Stimulated activated CD4-positive, alpha-beta T cell treated with anti-CD3 and anti-CD28 coated beads, Interleukin-2, amount 100 ng/mL, for 24 hours (primary cell): ENCODE data around the gene IFIT3.
"Not testable (repeated sequence)": the region's sequence is repeated elsewhere in the genome, so short reads cannot be mapped to it uniquely, and the experiment has no call there.

Experiments
- DNase-seq, 2 donors: peaks; one replicate each; pipeline ENCODE4 v3.0.0-alpha.2; 2020

IFIT3 gene

DNA sequence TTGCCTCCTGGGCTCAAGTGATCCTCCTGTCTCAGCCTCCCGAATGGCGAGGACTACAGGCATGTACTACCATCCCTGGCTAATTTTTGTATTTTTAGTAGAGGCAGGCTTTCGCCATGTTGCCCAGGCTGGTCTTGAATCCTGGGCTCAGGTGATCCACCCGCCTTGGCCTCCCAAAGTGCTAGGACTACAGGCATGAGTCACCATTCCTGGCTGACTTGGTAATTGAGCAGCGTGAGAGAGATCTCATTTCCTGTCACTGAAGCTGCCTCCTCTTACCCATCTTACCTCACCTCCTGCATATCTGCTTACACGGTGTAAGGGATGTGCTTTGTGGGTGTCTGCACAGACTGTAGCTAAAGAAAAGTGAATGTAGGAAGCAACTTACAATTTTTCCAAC lies 9.7 kb downstream of the IFIT3 start:
- DNase-seq, result peak; percentile 35 to 37

- no peak for DNase-seq
Measured at GRCh38 chr10:89338713-89339112, 10.9 kb downstream of the IFIT3 start.

DNA sequence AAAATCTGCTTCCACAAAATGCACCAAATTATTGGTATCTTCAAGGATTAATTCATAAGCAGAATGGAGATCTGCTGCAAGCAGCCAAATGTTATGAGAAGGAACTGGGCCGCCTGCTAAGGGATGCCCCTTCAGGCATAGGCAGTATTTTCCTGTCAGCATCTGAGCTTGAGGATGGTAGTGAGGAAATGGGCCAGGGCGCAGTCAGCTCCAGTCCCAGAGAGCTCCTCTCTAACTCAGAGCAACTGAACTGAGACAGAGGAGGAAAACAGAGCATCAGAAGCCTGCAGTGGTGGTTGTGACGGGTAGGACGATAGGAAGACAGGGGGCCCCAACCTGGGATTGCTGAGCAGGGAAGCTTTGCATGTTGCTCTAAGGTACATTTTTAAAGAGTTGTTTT lies 12.1 kb downstream of the IFIT3 start:
- no peak for DNase-seq

DNA sequence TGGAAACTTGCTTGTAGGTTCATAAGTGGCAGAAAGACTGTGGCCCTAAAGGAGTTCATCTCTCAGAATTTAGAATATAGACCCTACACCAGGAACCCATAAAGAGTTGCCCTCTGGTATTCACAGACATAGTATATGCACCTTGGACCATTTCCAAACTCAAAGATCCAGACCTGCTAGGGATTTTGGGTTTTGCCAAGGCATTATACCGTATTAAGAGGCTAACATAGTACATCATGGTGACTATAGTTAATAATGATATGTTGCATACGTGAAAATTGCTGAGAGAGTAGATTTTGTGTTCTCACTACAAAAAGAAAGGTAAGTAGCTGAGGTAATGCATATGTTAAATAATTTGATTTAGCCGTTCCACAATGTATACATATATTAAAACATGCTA lies 13.9 kb downstream of the IFIT3 start:
- no peak for DNase-seq

GRCh38 chr10:89342206-89342958 lies 14.6 kb downstream of the IFIT3 start:
- no peak for DNase-seq

GRCh38 chr10:89343089-89343767 lies 15.4 kb downstream of the IFIT3 start:
- no peak for DNase-seq

DNA sequence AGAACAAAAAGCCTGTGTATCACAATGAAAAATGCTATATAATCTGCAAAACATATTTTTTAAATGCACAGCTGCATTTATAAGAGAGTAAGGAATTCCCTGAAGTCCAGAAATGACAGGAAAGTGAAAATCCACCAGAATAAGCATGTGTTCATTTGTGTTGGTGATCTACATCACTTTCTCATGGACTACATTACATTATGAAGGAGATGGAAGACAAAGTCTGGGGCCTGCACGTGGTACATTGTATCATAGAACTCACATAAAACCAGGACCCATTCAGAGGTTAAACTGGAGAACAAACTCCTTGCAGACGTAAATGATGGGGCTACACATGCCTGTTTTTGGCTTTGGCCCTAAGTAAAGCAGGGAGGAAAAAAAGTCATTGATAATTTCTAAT lies 16.4 kb downstream of the IFIT3 start:
- DNase-seq, result no peak

GRCh38 chr10:89345367-89346000 lies 17.7 kb downstream of the IFIT3 start:
- no peak for DNase-seq

- DNase-seq, result no peak
Measured at GRCh38 chr10:89346405-89347254, 18.8 kb downstream of the IFIT3 start.

- DNase-seq, result no peak
Measured at GRCh38 chr10:89347701-89348457, 20.1 kb downstream of the IFIT3 start.

DNA sequence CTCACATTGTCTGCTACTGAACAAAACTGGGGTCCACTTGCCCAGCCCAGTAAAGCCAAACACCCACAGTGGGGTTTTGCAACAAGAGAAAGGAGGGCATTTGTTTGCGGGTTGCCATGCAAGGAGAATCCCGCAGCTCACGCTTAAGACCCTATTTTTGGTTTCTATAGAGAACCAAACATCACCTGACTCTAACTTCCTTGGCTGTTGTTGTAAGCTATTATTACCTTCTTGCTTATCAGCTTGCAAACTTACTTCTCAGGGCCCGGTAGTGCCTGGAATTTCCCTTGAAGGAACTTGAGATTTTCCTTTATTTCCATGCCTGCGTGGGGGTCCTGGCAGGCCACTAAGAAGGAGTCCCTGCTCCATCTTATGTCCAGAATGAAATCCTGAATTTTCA lies 20.7 kb downstream of the IFIT3 start:
- DNase-seq, result no peak

DNA sequence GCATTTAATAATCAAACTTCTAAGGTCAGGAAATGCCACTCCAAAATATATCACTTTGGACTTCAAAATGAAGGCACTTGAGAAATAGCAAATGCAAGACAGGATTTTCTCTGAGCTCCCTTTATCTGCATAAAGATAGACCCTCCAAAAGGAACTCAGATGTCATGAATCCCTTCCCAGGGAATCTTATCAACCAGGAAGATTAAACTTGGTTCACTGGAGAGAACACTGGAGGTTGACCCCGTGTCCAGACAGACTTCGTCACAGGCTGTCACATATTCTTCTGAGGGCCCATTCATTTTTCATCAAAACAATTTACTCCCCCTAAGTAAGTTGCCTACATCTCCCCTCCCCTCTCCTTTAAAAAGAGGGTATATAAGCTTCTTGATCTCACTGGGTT lies 21.2 kb downstream of the IFIT3 start:
- DNase-seq, result no peak

DNA sequence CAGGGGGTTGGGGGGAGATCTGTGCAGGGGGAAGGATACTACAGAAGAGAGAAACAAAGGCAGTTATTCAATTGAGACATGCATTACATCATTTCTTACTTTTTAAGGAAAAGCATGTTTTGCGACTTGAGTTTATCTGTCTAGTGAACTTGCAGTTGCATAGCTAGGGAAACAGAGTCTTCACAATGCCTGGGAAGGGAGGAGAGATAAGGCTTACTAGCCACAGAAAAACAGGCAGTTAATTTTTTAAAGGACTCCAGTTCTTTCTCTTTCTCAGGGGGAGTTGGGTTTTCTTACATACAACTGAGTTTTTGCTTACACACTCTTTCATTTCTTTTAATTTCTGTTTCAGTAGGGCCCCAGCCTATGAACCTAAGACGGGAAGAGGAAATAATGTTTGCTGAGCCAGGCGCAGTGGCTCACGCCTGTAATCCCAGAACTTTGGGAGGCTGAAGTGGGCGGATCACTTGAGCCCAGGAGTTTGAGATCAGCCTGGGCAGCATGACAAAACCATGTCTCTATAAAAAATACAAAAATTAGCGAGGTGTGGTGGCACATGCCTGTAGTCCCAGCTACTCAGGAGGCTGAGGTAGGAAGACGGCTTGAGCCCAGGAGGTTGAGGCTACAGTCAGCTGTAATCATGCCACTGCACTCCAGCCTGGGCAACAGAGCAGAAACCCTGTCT lies 23.0 kb downstream of the IFIT3 start:
- not testable (repeated sequence) for DNase-seq

- DNase-seq, result no peak
Measured at GRCh38 chr10:89351412-89351779, 23.6 kb downstream of the IFIT3 start.

- no peak for DNase-seq
Measured at GRCh38 chr10:89351780-89352597, 24.2 kb downstream of the IFIT3 start.

- DNase-seq, result no peak
Measured at GRCh38 chr10:89352802-89353201, 25.0 kb downstream of the IFIT3 start.

DNA sequence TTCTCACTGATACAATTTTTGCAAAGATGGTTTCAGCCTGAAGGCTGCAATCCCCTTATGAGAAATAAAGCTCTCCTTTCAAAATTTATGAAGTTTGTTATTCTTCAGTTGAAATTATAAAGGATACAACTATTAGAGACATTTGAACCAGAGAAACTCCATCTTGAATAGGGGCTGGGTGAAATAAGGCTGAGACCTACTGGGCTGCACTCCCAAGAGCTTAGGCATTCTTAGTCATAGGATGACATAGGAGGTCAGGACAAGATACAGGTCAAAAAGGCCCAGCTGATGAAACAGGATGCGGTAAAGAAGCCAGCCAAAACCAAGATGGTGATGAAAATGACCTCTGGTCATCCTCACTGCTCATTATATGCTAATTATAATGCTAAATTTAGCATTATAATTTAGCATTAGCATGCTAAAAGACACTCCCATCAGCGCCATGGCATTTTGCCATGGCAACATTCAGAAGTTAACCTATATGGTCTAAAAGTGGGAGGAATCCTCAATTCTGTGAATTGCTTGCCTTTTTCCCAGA lies 27.7 kb downstream of the IFIT3 start:
- DNase-seq, result no peak

- DNase-seq, result no peak
Measured at GRCh38 chr10:89357096-89357495, 29.3 kb downstream of the IFIT3 start.

- no peak for DNase-seq
Measured at GRCh38 chr10:89357975-89358374, 30.2 kb downstream of the IFIT3 start.

GRCh38 chr10:89360157-89360556 lies 32.4 kb downstream of the IFIT3 start:
- no peak for DNase-seq

DNA sequence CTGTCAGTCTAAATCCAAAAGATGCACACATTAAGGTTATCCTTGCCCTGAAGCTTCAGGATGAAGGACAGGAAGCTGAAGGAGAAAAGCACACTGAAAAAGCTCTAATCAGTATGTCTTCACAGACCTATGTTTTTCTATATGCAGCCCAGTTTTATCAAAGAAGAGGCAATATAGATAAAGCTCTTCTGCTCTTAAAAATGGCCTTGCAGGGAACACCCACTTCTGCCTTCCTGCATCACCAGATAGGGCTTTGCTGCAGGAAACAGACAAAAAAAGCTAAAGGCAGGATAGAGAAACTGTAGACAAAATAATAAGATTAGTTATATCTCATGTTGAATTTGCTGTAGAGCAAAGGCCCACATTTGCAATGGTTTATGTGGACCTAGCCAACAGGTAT lies 35.1 kb downstream of the IFIT3 start:
- no peak for DNase-seq
